Activated CD4-positive, alpha-beta T cell treated with anti-CD3 and anti-CD28 coated beads, Interleukin-2, Interleukin-6, amounts not matched to agents 100 ng/mL and 50 ng/mL, durations not matched to agents 16 hours and 8 hours (primary cell): ENCODE measurements around the gene SLC2A1.

ENCODE experiments used
- DNase-seq: peaks from one replicate; pipeline ENCODE4 v3.0.0-alpha.2; 2020

SLC2A1 gene

GRCh38 chr1:42979896-42980800 lies 21.5 kb upstream of the SLC2A1 start:
- DNase-seq: no peak

GRCh38 chr1:42979036-42979430 lies 20.4 kb upstream of the SLC2A1 start:
- no peak for DNase-seq

- no peak for DNase-seq
Observed at GRCh38 chr1:42978317-42979035, 19.8 kb upstream of the SLC2A1 start.

DNA sequence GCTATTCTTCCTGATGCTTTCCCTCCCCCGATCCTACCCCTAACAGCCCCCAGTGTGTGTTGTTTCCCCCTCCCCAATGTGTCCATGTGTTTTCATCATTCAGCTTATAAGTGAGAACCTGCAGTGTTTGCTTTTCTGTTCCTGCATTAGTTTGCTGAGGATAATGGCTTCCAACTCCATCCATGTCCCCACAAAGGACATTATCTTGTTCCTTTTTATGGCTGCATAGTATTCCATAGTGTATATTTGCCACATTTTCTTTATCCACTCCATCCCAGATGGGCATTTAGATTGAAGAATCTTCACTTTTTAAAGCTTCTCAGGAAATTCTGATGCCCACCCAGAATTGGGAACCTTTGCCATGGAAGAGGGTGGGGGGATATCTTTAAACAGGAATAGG lies 19.0 kb upstream of the SLC2A1 start:
- DNase-seq: no peak

GRCh38 chr1:42975561-42976225 lies 17.0 kb upstream of the SLC2A1 start:
- DNase-seq: no peak

DNA sequence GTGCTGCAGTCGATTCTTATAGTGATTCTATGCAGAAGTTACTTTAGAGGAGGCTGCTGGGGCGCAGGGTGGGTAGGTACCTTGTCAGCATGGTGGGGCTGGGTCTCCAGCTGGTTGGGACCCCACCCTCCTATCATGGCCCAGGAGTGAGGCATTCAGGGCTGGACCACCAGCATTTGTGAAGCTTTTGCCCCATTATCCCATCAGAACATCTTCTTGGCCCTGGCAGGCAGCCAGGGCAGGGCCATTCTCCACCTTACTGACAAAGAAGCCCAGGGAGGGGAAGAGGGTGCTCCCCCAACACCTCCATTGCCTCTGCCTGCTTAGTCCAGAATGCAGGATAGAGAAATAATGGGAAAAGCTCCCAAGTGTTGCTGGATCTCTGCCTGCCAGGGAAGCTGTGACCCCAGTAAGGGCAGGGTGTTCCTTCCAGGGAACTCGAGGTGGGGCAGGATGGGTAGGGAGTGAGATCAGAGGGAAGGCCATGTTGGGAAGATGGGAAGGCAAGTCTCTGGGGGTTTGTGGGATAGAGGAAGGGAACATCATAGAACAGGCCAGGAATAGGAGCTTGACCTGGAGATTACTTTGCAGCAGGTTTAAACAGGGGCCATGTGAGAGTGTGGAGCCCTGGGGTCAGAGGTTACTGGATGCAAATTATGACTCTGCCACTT lies 16.2 kb upstream of the SLC2A1 start:
- DNase-seq: no peak

DNA sequence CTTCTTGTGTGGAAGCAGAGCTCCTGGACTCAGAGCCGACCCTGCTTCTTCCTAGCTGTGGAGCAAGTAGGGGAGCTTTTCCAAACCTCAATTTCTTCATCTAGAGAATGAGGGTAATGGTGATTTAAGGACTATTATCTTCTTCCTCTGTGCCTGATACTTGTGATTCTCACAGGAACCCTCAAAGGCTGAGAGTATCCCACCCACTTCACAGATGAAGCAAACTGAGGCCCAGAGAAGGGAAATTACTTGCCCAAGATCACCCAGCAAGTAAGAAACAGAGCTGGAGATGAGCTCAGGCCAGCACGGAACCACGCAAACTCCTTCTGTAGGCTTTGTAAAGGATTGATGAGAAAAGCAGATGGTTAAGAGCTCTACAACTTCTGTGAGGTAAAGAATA lies 15.1 kb upstream of the SLC2A1 start:
- DNase-seq: no peak

GRCh38 chr1:42973286-42973685 lies 14.6 kb upstream of the SLC2A1 start:
- DNase-seq: no peak

- DNase-seq: no peak
Observed at GRCh38 chr1:42971841-42972291, 13.2 kb upstream of the SLC2A1 start.

- DNase-seq: no peak
Observed at GRCh38 chr1:42970143-42970542, 11.5 kb upstream of the SLC2A1 start.

- no peak for DNase-seq
Observed at GRCh38 chr1:42968654-42969053, 10.0 kb upstream of the SLC2A1 start.

- DNase-seq: peak; percentile 45
Observed at GRCh38 chr1:42966688-42967612, 8.3 kb upstream of the SLC2A1 start.

GRCh38 chr1:42965378-42965777 lies 6.7 kb upstream of the SLC2A1 start:
- no peak for DNase-seq

- no peak for DNase-seq
Observed at GRCh38 chr1:42964044-42964812, 5.6 kb upstream of the SLC2A1 start.

DNA sequence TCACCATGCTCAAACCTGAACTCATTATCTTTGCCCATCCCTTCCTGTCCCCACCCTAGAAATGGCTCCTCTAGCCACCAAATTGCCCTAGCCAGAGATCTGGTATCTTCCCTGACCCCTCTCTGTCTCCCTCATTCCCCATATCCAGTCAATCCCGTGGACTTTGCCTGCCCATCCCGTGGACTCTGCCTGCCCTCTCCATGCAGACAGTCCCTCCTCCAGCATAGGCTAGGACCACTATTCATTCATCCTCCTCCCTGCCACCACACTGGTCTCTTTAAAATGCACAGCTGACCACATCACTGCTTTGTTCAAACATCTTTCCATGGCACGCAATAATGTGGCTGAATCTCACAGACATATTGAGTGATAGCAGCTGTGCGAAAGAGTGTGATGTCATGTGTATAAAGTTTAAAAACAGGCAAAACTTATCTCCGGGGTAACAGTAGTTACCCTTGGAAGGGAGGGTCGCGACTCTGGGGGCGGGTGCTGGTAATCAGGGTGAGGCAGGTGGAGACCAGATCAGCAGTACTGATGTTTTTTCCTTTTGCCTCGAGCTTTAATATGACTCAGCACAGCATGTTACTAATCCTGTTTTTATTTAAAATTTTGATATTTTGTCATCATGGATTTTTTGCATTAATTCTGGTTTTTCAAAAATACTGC lies 4.8 kb upstream of the SLC2A1 start:
- no peak for DNase-seq

- DNase-seq: no peak
Observed at GRCh38 chr1:42962641-42963377, 4.1 kb upstream of the SLC2A1 start.

DNA sequence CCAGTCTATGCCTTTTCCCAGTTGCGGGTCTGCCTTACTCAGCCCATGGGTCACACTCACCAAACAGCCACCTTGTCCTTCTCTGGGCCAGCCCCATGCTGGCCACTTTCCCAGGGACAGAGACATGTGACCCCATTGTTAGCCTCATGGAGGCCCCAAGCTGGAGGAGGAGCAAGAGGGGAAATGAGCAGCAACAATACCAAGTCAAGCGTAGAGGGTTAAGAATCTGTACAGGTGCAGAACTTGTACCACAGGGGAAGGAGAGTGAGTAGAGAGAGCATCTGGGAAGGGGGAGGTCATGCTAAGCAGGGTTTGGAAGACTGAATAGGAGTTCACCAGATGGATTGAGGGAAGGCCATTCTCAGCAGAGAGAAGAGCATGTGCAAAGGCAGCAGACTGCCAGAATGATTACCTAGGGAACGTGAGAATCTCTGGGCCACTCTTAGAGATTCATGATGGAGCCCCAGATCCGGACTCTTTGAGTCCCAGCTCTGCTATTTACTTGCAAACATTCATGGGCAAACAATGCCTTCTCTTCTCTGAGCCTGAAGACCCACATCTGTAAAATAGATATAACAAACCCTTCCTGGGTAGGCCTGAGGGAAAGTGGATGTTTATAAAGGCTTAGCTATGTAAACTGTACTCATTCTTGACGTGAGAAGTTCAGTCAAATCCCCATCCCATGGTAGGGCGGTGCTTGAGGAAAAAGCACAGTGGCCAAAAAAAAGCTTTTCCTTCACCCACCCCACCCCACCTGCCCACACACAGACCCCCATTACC lies 2.8 kb upstream of the SLC2A1 start:
- DNase-seq: no peak

- DNase-seq: no peak
Observed at GRCh38 chr1:42960566-42961311, 2.1 kb upstream of the SLC2A1 start.
